ENCODE data around the gene FRMD1.

FRMD1 gene

GRCh38 chr6:168027521-168027920 lies 51.5 kb downstream of the FRMD1 start:
- no peak for DNase-seq (ENCODE audit: low read depth in 2 of 2)

- DNase-seq (ENCODE audit: low read depth in 2 of 2) = no peak
Observed at GRCh38 chr6:168026925-168027324, 52.1 kb downstream of the FRMD1 start.

DNA sequence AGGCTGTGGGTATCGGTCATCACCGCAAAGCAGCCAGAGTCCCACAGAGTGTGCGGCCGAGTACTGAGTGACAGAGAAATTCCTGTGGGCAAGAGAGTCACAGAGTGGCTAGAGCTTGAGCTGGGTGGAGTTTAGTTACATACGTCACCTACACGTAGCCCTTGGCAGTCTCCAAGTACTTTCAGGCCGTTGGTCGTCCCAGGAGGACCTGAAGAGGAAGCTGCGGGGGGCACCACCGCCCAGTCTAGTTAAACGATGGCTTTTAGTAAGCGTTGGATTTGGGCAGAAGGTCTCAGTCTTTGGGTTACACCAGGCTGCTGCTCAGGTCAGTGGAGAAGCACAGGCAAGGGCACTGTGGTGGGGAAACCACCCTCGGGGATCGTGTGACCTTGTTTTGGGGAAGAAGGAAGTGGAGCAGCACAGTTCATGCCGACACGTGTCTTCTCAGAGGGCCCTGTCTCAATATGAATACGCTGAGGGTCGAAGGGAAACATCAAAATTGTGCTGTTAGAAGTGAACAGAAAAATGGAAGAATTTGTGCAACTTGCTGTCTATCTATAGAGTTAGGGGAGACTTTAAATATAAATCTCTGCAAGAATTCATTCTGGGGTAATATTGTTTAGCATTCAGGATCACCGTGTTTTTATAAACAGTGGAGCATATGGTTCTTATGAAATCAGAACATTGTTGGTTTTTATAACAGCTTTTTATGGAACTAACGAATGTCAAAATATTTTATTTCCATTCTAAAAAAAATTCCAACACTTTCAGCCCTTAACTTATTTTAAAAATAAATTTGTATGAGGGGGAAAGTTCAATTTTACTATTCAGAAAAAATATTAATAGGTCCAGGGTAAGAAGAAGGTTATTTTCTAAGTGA lies 52.9 kb downstream of the FRMD1 start:
- no peak for DNase-seq (ENCODE audit: low read depth in 2 of 2)

DNA sequence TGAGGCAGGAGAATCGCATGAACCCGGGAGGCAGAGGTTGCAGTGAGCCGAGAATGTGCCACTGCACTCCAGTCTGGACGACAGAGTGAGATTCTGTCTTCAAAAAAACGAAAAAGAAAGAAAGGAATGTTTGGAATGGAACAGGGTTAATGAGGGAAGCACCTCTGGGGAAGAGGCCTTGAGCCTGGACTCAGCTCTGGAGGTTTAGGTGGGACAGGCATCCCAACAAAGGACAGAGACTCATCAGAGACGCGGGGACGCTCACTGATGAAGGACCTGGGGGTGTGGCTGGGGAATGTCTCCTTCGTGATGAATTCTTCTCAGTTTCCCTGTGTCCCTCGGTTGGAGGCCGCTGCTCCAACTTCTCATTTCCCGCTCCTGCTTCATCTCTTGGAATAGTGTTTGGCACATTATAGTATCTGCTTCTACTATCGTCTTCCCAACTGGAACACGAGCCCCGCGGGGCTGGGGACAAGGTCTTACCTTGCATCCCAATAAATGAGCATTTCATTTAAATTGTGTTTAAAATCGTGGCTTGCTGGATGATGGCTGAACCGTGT lies 54.0 kb downstream of the FRMD1 start:
- DNase-seq (ENCODE audit: low read depth in 2 of 2) = no peak

GRCh38 chr6:168022488-168023321 lies 56.3 kb downstream of the FRMD1 start:
- no peak for DNase-seq (ENCODE audit: low read depth in 2 of 2)

GRCh38 chr6:168021581-168021980 lies 57.4 kb downstream of the FRMD1 start:
- no peak for DNase-seq (ENCODE audit: low read depth in 2 of 2)

GRCh38 chr6:168020242-168020641 lies 58.8 kb downstream of the FRMD1 start:
- no peak for DNase-seq (ENCODE audit: low read depth in 2 of 2)

DNA sequence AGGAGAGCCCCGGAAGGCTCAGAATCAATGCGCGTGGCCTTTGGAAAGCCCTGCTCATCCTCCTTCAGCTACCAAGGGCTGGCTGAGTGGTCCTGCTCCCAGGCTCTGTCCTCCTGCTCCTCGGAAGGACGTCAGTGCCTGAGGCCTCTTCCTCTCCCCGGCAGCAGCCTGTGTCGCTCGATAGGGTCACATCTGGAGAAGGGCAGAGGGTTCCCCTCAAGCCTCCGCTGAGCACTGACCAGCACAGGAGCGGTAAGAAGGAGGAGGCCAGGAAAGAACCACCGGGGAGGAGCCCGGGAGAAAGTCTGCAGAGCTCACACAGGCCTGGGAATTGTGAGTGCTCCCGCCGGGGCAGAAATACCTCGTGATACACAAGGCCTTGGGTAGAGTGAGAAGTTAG lies 60.3 kb downstream of the FRMD1 start:
- no peak for DNase-seq (ENCODE audit: low read depth in 2 of 2)

GRCh38 chr6:168017629-168018028 lies 61.4 kb downstream of the FRMD1 start:
- DNase-seq (ENCODE audit: low read depth in 2 of 2) = no peak

DNA sequence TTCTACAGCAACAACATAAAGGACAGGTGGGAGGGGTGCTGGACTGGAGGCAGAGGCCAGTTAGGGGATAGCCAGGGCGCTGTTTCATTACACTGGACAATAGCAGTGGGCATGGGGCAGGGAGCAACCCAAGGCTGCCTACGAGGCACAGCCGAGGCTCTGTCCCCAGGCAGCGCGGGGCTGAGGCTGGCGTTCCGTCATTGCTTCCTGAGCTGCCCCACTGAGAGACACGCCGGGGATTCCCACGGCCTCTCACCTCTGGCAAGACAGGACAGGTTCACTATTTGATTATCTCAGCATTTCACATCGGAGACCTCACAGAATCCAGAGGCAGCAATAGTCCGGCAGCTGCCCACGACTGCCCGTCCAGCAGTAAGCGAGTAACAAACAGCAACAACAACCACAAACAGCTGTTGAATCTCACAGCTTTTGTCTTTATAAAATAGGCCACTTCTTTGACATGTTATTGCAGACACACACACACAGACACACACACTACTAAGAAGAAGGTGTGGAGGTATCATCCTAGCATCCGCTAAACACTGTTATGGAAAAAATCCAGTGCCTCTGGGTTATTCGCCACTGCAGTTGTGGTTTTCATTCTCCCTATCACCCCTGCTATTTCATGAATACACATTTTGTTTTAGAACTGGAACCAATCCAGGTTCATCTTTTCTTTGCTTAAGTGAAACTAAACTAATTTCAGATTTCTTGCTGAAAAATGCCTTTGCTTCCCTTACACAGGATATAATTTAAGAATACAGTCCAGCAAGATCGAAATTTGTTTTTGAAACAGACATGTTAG lies 62.1 kb downstream of the FRMD1 start:
- no peak for DNase-seq (ENCODE audit: low read depth in 2 of 2)

DNA sequence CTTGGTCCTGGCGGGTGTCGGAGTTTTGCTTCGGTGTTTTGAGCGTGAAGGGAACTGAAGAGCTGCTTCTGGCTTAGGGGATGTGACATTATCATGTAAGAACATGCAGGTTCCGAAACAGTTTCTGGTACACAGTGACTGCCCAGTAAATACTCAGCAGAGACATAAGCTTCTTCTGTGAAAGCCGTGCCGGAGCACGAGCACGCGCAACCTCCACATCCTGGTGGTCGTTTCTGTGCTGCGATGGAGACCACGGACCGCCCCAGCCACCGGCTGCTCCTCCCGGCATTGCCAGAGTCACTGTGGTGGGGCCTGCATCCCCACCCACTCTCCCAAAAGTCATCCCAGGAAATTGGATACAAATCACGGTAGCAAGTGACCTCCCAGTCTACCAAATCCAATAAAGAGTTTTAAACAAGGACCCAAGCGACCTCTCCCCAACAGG lies 62.8 kb downstream of the FRMD1 start:
- DNase-seq (ENCODE audit: low read depth in 2 of 2) = no peak

DNA sequence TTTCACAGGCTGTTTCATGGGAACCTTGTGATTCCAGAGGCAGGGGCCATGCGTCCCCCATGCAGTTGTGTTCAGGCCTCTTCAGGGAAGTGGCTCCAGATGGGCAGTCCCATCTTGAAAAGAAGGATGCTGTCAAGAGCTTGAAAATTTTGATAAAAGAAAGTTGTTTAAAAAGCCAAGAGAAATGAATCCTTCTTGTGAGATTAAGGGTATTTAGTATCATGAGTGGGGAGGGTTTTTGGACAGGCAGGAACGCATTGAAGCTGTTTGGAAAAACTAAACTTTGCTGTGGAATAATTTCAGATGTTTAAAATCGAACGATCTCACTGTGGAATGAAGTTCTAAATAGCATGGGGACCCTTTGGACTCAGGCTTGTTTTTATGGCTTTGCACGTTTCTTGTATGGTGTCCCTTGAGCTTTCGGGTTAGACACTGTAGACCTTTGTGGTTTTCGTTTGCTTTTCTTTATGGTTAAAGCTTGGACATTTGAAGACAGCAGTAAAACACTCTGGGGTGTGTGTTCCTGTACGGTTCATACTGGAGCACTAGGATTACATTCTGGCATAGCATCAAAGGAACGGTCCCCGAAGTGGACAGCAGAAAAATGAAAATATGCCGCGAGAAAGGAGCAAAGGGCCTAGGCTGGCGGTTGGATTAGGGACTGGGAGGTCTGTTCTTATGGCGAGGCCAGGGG lies 63.4 kb downstream of the FRMD1 start:
- no peak for DNase-seq (ENCODE audit: low read depth in 2 of 2)

GRCh38 chr6:168015009-168015408 lies 64.0 kb downstream of the FRMD1 start:
- DNase-seq (ENCODE audit: low read depth in 2 of 2) = no peak

- DNase-seq (ENCODE audit: low read depth in 2 of 2) = no peak
Observed at GRCh38 chr6:168014428-168014827, 64.6 kb downstream of the FRMD1 start.

- no peak for DNase-seq (ENCODE audit: low read depth in 2 of 2)
Observed at GRCh38 chr6:168013250-168013915, 65.6 kb downstream of the FRMD1 start.

GRCh38 chr6:168012431-168013249 lies 66.4 kb downstream of the FRMD1 start:
- no peak for DNase-seq (ENCODE audit: low read depth in 2 of 2)

DNA sequence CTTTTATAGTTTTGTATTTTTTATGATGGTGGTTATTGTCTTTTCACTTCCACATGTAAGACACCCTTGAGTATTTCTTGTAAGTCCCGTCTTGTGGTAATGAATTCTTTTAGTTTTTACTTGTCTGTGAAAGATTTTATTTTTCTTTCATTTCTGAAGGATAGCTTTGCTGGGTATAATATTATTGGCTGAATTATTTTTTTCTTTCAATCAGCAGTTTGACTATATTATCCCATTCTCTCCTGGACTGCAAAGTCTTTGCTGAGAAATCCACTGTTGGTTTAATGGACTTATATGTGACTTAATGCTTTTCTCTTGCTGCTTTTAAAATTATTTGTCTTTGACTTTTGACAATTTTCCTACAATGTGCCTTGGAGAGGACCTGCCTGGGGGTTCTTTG lies 67.7 kb downstream of the FRMD1 start:
- DNase-seq (ENCODE audit: low read depth in 2 of 2) = no peak

GRCh38 chr6:168009331-168009730 lies 69.7 kb downstream of the FRMD1 start:
- no peak for DNase-seq (ENCODE audit: low read depth in 2 of 2)

DNA sequence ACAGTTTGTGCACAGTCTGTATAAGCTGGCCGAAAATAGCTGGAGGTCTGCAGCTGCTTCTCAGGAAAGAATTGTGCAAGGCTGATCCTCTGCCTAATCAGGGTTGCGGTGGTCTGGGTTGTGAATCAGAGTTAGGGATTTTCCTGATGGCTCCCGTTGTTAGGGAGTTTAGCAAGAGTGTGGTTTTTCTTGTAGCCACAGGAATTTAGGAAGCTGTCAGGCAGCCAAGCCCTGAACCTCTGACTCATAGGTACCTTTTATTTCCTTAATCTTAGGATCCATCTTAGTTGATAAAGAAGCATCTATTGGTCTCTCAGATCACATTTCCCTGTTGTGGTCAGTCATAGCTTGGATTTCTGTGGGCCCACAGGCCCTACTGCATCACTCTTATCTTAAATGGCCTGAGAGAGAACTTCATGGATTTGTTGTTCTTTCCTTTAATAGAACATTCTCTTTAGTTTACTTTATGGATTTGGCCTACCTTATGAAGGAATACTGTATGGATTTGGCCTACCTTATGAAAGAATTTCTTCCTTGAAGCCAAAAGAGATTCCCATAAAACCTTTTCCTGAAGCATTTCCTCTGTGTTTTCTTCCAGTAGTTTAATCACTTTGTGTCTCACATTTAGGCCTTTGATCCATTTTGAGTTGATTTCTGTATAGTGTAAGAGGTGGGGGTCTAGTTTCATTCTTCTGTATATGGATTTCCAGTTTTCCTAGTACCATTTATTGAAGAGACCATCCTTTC lies 71.2 kb downstream of the FRMD1 start:
- no peak for DNase-seq (ENCODE audit: low read depth in 2 of 2)
